Measurements from ENCODE around the gene LXN.
A peak's percentile ranks its signal among the peaks of the same experiment; 100 is the strongest.
"Not testable (repeated sequence)": the region's sequence is repeated elsewhere in the genome, so short reads cannot be mapped to it uniquely, and the experiment has no call there.

The LXN gene

GRCh38 chr3:158672215-158673176, at the start of gene LXN:
TSS of gene LXN (minus strand) at chr3:158672648. CDS start at chr3:158672478, 170 bp downstream.
- DNase-seq, result peak; percentile 73

GRCh38 chr3:158722108-158722507, 49.7 kb upstream of the LXN start:
- no peak for DNase-seq

DNA sequence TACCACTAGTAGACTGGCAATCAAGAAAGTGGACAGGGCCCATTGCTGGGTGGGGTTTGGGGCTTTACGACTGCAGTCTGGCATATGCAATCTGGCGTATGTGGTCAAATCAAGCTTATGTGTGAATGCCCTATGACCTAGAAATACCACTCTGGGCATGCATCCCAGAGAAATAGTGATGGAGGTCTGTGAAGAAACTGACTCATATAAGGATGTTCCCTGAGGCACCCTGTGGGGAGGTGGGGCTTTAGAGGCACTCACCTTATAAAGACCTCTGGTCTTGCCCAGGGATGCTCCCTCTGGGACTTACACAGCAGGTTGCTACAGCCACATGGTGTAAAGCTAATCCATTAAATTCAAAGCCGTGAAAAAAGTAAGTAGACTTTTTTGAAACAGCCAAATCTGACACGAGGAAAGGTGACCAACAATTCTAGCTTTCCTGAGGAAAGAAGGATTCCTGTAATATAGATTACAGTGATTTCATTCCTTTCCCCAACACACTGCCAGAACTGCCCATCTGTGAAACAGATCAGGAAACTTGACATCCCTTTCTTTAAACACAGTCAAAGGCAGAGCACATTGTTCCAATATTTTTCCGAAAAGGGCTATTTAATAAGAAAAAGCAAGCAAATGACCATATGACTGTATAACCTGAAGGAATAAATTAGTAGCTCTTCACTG, 46.2 kb upstream of the LXN start:
- no peak for DNase-seq

DNA sequence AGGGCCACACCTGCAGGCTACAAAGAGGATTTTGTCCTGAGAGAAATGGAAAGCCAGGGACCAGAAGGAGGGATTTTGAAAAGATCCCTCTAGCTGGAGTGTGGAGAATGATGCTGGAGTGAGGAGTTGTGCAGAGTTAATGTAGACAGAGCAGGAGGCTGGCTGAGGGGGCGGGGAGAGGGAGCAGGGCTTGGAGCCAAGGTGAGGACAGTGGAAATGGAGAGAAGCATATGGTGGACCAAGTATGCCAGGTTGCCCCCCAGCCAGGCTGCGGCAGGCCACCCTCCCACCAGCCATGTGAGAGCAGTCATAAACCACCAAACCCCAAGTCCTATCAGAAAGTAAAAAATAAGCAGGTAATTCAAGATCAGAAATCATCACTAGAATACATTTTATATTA, 45.1 kb upstream of the LXN start:
- no peak for DNase-seq

DNA sequence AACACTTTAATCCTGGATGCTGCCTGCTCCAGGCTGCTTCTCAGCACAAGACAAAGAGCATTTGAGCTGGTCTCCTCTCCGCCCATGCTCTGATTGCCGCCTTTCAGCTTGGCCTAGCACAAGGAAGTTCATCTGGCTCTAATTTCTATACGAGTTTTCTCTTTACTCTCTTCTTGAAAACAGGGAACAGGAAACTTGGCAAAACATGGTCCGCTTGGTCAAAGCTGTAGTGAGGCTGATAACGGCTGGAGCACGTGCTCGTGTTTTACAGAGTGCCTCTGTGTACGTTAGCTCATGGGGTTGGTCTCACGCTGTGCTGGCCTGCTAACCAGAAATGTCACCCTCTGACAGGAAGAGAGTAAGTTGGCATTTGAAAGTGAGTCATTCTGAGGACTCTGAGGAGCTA, 40.6 kb upstream of the LXN start:
- DNase-seq, result no peak

GRCh38 chr3:158712443-158712842, 40.0 kb upstream of the LXN start:
- no peak for DNase-seq

DNA sequence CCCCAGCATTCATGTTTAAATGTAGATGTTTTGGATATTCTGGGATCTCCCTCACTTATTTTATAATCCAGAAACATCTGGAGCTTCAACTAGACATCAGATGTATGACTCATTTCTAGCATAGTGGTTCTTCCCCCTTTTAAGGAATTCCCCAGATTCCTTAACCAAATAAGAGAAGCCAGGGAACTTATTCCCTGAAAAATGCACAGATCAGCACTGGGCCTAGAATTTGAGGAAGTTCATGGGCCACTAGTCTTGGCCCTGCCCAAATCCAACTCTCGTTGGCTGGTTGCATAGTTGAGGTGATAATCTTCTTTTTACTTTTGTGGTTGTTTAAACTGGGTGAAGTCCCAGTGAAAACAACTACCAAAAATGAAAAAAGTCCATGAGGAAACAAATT, 39.4 kb upstream of the LXN start:
- no peak for DNase-seq

DNA sequence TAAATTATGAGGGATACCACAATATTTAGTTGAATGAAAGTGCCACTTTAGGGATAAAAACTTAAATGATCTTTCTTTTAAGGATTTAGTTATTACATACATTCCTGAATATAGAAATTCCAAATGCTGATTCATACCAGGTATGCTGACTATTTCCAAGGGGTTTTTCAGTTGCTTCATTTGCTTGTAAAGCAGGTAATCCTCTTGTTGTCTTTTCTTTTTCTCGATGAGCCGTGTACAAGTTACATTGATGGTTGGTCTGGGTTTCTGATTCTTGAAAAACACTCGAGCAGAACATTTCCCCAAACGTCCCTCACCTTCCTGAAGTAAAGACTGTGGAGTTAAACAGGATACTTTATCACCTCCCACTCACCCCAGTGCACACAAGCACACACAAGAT, 38.2 kb upstream of the LXN start:
- no peak for DNase-seq

- no peak for DNase-seq
Measured at GRCh38 chr3:158709666-158710083, 37.2 kb upstream of the LXN start.

DNA sequence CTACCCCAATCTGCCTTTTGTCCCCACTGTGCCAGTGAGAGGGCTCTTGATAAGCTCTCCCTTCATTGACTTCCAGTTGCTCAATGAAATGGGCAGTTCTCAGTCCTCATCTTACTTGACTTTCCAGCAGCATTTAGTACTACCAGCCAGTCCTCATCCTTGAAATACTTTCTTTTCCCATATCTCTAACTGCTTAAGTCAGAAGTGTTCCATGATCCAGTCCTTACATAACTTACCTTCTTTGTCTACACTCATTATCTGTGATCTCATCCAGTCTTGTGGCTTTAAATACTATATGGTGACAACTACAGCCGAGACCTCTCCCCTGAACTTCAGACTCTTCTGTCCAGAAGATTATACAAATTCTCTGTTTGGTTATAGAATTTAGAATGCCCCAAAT, 31.1 kb upstream of the LXN start:
- DNase-seq, result no peak

GRCh38 chr3:158702815-158703481, 30.5 kb upstream of the LXN start:
- DNase-seq, result no peak

DNA sequence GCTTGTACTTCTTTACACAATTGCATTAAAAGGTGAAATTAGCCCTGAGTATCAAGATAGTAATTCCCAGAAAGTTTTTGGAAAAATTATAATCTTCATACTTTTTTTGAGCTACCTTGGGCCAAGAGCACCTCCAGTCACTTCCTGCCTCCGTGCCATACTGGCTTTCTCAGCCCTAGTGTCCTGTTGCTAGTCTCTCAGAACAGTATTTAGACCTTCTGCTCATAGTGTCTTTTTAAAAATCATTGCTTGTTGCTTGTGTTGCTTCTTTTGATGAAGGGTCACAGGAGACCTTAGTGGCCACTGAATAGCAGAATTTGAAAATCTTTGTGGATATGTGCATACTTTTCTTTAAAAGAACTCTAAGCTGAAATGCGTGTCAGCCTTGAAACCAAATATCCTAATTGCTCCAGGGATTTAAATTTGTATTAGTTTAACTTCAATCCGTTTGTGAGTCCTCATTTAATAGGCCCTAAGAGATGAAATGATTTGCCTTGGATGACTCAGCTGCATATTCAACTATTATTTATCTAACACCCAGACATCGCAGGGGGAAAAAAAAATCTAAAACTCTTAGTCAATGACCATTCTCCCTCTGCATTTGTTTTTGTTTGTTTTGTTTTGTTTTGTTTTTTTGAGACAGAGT, 29.1 kb upstream of the LXN start:
- DNase-seq, result no peak

DNA sequence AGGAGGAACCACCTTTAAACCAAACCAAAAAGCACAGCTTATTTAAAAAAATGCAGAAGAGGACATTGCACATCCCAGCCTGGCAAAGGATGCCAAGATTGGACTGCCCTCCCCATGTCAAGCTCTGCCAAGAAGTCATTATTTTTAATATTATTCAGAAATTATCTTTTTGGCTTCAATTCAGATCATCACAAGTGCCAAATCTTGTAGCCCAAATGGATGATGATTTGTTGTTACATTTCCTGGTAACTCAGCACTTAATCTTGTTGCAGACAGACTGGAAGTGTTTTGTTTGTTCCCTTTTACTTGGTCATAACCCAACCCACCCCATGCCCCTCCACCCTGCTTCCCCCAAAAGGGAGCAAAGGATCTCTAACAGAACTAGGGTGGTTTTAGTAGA, 28.1 kb upstream of the LXN start:
- no peak for DNase-seq

DNA sequence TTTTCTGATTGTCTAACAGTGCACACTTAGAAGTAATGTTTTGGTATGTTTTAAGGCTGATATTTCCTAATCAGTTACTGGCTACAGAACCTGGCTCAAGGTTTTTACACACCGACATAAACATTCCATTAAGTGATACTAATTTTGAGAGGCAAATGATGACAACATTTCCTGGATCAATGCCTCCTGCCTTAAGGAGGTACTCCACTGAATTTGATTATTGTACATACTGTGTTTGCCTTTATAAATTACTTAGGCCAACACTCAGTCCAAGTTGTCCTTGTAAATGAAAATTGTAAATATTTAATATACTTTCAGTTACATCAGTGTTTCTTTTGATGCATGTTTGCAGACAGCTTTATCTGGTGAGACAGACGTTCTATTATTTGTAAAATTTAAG, 24.2 kb upstream of the LXN start:
- DNase-seq, result no peak

GRCh38 chr3:158693866-158694456, 21.5 kb upstream of the LXN start:
- not testable (repeated sequence) for DNase-seq

DNA sequence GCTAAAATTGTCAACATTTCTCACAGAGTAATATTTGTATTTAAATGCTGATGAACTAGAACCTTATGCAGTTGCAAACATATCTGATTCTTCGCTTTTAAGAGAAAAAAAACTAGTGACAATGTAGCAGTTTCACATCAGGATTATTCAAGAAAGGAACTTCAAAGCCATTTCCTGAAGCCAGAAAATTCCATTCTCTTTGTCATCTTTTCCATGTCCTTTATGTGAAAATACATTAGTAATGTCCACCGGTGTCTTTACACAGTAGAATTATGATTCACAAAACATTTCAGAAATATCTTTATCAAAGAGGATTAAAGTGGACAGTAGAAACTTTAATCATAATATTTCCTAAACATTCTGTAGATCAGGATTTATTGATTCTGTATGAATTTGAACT, 12.7 kb upstream of the LXN start:
- no peak for DNase-seq

GRCh38 chr3:158683230-158683962, 10.9 kb upstream of the LXN start:
- no peak for DNase-seq

DNA sequence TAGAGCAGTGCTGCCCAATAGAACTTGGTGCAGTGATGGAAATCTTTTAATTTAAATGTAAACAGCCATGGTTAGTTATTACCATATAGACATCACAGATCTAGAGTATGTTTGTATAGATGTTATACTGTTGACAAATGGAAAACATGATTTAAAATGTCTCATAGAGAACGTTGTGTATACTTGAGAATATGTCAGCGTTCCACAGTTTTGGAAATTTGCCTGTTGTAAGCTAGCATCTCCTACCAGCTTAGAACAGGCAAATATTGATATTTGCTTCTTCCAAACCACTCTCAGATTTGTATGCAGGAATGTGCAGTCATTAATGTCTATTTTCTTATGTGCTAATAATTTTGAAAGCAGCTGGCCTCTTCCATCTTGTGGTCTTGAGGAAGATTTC, 8.4 kb upstream of the LXN start:
- DNase-seq, result no peak

GRCh38 chr3:158679547-158680000, 7.1 kb upstream of the LXN start:
- DNase-seq, result no peak

- DNase-seq, result no peak
Measured at GRCh38 chr3:158678687-158679086, 6.2 kb upstream of the LXN start.

GRCh38 chr3:158671821-158672214, 630 bp downstream of the LXN start:
- no peak for DNase-seq

- DNase-seq, result no peak
Measured at GRCh38 chr3:158668506-158668905, 3.9 kb downstream of the LXN start.
